Head of caudate nucleus (tissue), 42 donors: Measurements from ENCODE around the gene PKP3.

Experiments
- DNase-seq, 42 donors: peaks; one replicate each; pipeline versions ENCODE4 v3.0.0 to v3.0.0-alpha.2; 2020 to 2021; ENCODE audit warnings: mixed read lengths in 7 of 42
- intact Hi-C: fragments of 100-400 bp; cut with DNase I; formaldehyde crosslinking; loops from one replicate; pipeline ENCODE4 v1.15.0; 2022

The PKP3 gene

GRCh38 chr11:447923-448731 lies 54.1 kb downstream of the PKP3 start:
- intact Hi-C loops: loop anchor here (5.0 kb wide), 1 partner anchor 59 kb away; the partner anchor contains the start of gene RNH1
- DNase-seq: peak; percentile 88 to 98 (median 94)

- peak; percentile 93 to 99 (median 97) for DNase-seq
- intact Hi-C loops: loop anchor here (5.0 kb wide), 1 partner anchor 57 kb away; the partner anchor contains the start of gene RNH1
These were observed 56.1 kb downstream of the PKP3 start, which contains the start of gene PTDSS2 for GRCh38 chr11:449889-450808. Gene PTDSS2 (plus strand): TSS chr11:450279. CDS start chr11:450456, 177 bp downstream.

GRCh38 chr11:450809-451451 lies 56.9 kb downstream of the PKP3 start:
- intact Hi-C loops: no loop called here
- DNase-seq: peak; percentile 51 to 88 (median 76)

GRCh38 chr11:451738-452137 lies 57.7 kb downstream of the PKP3 start:
- no peak for DNase-seq
- intact Hi-C loops: no loop called here

GRCh38 chr11:452203-452744 lies 58.3 kb downstream of the PKP3 start:
- intact Hi-C loops: no loop called here
- DNase-seq: no peak

- intact Hi-C loops: no loop called here
- DNase-seq: no peak
These were observed 59.0 kb downstream of the PKP3 start for GRCh38 chr11:452916-453527.

- DNase-seq: no peak
- intact Hi-C loops: no loop called here
These were observed 59.6 kb downstream of the PKP3 start for GRCh38 chr11:453564-453963.

GRCh38 chr11:454043-454442 lies 60.0 kb downstream of the PKP3 start:
- intact Hi-C loops: no loop called here

More at GRCh38 chr11:454043-454442, 60.0 kb downstream of the PKP3 start:
- DNase-seq: no peak
